ENCODE results near the gene RSPO1.

RSPO1 gene

DNA sequence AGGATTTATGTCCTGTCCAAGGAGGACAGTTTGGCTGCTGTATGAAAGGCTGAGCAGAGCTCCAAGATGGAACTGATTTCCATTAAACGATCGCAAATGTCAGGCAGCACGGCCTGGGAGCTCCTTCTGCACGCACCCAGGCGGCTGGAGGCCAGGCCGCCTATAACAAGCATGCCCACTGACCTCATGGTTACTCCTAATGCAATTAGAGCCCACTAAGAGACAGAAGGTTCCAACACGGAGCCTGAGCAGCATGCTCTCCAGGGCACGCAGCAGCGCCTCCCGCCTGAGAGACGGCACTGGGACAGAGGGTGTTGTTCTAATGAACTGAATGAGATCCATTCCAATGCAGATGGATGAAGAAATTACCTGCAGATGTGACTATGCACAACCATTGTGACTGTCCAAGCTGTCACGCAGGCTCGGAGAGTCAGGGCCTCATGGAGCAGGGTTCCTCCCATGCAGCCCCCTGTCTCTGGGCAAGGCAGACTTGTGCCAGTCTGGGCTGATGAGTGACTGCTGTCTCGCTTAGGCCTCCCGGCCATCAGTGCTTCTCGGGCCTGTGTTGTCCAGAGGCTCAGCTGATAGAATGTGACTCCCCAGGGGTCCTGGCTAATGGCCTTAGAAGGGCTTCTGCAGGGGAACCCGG, 32.5 kb upstream of the RSPO1 start:
- TF ChIP-seq CTCF (IDR thresholded peaks at IDR 0.05; ENCODE audit: low read depth, low read length, missing control alignments) = no peak
- H3K27me3 ChIP-seq (replicated peaks) = peaks cover 17% of the 10 kb centered on the region
- H3K27ac ChIP-seq = no peak overlapping the region
- in situ Hi-C loops (cut with HindIII; ENCODE audit: low pct_ligation_motif_present, low sequenced_read_pairs) = no loop called here
- no peaks in the 10 kb centered on the region for H3K36me3 ChIP-seq (replicated peaks)
- DNase-seq = no peak
- H3K4me3 ChIP-seq (ENCODE audit: low read depth, low read length) = no peak overlapping the region

DNA sequence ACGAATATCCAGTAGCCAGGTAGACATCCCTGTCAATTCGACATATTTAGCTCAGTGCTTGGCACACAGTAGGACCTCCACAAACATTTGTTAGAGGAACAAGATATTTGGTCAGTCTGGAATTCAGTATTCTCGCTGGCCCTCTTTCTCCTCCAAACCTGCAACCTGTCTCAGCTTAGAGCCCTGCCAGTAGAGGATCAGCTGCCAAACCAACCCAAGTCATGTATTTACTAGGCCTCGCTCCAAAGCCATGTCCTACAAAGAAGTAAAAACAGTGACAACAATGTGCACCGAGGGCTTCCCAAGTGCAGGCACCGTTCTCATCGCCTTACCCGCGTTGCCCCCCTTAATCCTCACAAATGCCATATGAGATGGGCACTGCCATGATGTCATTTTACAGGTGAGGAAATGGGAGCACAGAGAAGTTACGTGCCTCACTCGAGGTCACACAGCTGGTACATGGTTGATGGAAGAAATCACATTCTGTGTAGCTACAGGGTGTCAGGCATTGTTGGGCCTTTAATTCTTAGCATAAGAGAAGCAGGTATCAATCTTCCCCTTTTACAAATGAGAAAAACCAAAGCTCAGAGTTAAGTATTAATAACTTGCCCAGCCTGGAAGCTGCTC, 31.7 kb upstream of the RSPO1 start:
- no peak overlapping the region for H3K27ac ChIP-seq
- no peak overlapping the region for H3K4me3 ChIP-seq (ENCODE audit: low read depth, low read length)
- H3K27me3 ChIP-seq (replicated peaks) = peaks cover 17% of the 10 kb centered on the region
- in situ Hi-C loops (cut with HindIII; ENCODE audit: low pct_ligation_motif_present, low sequenced_read_pairs) = no loop called here
- no peak for TF ChIP-seq CTCF (IDR thresholded peaks at IDR 0.05; ENCODE audit: low read depth, low read length, missing control alignments)
- DNase-seq = no peak
- H3K36me3 ChIP-seq (replicated peaks) = no peaks in the 10 kb centered on the region

DNA sequence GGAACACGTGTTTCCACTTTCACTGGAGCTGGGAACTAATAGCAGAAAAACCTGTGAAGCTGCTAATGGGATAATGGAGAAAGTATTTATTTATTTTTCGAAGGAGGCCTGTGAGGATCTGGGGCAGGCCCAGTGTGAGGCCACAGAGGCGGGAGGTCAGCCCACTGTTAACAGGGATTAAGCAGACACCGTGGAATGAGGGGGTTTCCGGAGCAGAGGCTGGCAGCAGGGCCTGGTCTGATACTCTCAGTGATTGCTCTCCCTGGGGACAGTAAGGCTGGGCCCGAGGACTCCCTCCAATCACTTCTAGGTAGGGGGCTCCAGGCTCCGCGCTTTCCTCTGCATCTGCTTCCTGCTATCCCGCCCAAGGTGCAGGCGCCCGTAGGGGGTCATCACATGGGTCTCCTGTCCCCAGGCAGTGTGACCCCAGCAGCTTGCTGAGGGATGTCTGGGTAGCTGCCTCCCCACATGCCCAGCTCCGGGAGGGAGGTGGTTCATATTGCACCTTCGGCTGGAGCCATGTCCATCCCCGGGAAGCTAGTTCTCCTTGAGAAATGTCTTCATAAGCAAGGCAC, 28.8 kb upstream of the RSPO1 start:
- H3K4me3 ChIP-seq (ENCODE audit: low read depth, low read length) = no peak overlapping the region
- H3K27ac ChIP-seq = no peak overlapping the region
- no peaks in the 10 kb centered on the region for H3K36me3 ChIP-seq (replicated peaks)
- TF ChIP-seq CTCF (IDR thresholded peaks at IDR 0.05; ENCODE audit: low read depth, low read length, missing control alignments) = no peak
- in situ Hi-C loops (cut with HindIII; ENCODE audit: low pct_ligation_motif_present, low sequenced_read_pairs) = no loop called here
- no peak for DNase-seq
- peaks cover 34% of the 10 kb centered on the region for H3K27me3 ChIP-seq (replicated peaks)

DNA sequence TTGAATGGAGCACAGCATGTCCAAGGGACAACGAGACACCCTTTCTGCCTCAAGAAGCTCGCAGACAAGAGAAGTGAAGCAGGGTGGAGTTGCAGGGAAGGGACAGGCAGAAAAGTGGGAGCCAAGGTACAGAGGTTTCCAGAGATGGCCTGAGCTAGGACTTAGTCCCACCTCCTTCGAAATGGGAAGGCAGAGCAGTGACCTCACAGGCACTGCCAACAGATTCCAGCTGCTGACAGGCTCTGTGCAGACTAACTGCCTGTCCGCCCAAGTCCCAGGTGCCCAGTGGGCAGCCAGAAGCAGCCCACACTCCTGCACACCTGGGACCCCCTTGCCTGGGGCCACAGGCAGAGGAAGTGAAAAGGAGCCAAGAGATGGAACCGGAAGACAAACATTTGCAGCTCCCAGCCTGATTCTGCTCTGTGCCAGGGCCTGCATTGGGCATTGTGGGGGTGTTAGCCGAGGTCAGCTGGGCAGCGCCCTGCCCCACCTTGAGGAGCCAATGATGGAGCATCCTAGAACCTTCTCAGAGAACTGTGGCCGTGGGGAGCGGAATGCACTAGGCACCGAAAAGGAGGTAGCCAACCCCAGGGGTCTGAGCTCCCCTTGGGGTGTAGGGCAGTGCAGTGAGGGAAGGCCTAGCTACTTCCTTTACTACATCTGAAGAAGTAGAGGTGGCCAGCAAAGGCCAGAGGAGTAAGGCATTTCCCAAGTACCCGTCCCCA, 27.5 kb upstream of the RSPO1 start:
- peaks cover 35% of the 10 kb centered on the region for H3K27me3 ChIP-seq (replicated peaks)
- H3K27ac ChIP-seq = no peak overlapping the region
- H3K36me3 ChIP-seq (replicated peaks) = no peaks in the 10 kb centered on the region
- in situ Hi-C loops (cut with HindIII; ENCODE audit: low pct_ligation_motif_present, low sequenced_read_pairs) = no loop called here
- no peak overlapping the region for H3K4me3 ChIP-seq (ENCODE audit: low read depth, low read length)
- TF ChIP-seq CTCF (IDR thresholded peaks at IDR 0.05; ENCODE audit: low read depth, low read length, missing control alignments) = no peak
- no peak for DNase-seq

GRCh38 chr1:37661401-37661800, 26.7 kb upstream of the RSPO1 start:
- DNase-seq = no peak
- Histone ChIP-seq H3K36me3 (replicated peaks) (no peaks in the 10 kb centered on the region), H3K27me3 (replicated peaks) (peaks cover 33% of the 10 kb centered on the region), H3K27ac (no peak overlapping the region), H3K4me3 (ENCODE audit: low read depth, low read length) (no peak overlapping the region)
- TF ChIP-seq CTCF (IDR thresholded peaks at IDR 0.05; ENCODE audit: low read depth, low read length, missing control alignments) = no peak
- in situ Hi-C loops (cut with HindIII; ENCODE audit: low pct_ligation_motif_present, low sequenced_read_pairs) = no loop called here
